K562 (cell line): ENCODE results near the gene BSCL2. TPM values are rescaled to one million over a fixed set of nuclear protein-coding genes. Genes with fewer than 3 reads are reported as not detected.

Experiments used
- CHD2 ChIP-seq: IDR thresholded peaks from 2 replicates; pipeline ENCODE4 v1.6.1; 2011; ENCODE audit warnings: low read depth, low read length
- E2F5 ChIP-seq: sonication (generic); formaldehyde crosslinking; IDR thresholded peaks from 2 replicates; pipeline ENCODE4 v1.8.0; 2022; ENCODE audit warnings: mild to moderate bottlenecking, missing genetic modification reagents
- HNRNPLL ChIP-seq: fragments of 200-400 bp; formaldehyde crosslinking; IDR thresholded peaks from 2 replicates; pipeline ENCODE4 v1.6.1; 2017; ENCODE audit warnings: low read length, low read depth, mild to moderate bottlenecking; ENCODE audit not compliant: poor library complexity, severe bottlenecking
- MECOM ChIP-seq: fragments of 250-450 bp; sonication (Bioruptor Pico); IDR thresholded peaks from 2 replicates; pipeline ENCODE4 v1.8.0; 2022; ENCODE audit warnings: inconsistent platforms
- MYNN ChIP-seq, 2 experiments: sonication (generic); formaldehyde crosslinking in 1 of 2; IDR thresholded peaks; 2 replicates each; pipeline versions ENCODE4 v1.5.0 to v1.6.1; 2016 to 2020; ENCODE audit warnings: antibody characterized with exemption in 1 of 2, missing genetic modification reagents in 1 of 2
- NCOA1 ChIP-seq: fragments of 450-650 bp; IDR thresholded peaks from 2 replicates; pipeline ENCODE4 v1.6.1; 2016; ENCODE audit warnings: low read depth
- NR2C2 ChIP-seq, 2 experiments: fragments of 200-800 bp in 1 of 2; sonication (Bioruptor generic) in 1 of 2; sonication (generic) in 1 of 2; formaldehyde crosslinking in 1 of 2; IDR thresholded peaks; 2 replicates each; pipeline versions ENCODE4 v1.6.1 to v1.8.0; 2016 to 2022; ENCODE audit warnings: mild to moderate bottlenecking in 1 of 2, missing compliant biosample characterization in 1 of 2, missing genetic modification characterization in 1 of 2, missing genetic modification reagents in 1 of 2
- POLR2AphosphoS2 ChIP-seq: IDR thresholded peaks from 2 replicates; pipeline ENCODE4 v1.6.1; 2012; ENCODE audit warnings: low read length, improper control_type of control experiment
- PYGO2 ChIP-seq: fragments of 450-650 bp; IDR thresholded peaks from 2 replicates; pipeline ENCODE4 v1.6.1; 2016; ENCODE audit warnings: mild to moderate bottlenecking, missing genetic modification characterization, moderate library complexity, missing compliant biosample characterization
- RB1 ChIP-seq: fragments of 450-650 bp; IDR thresholded peaks from 2 replicates; pipeline ENCODE4 v1.6.1; 2017; ENCODE audit warnings: low read depth, mild to moderate bottlenecking
- ZFPM2 ChIP-seq: fragments of 250-450 bp; sonication (Bioruptor Pico); IDR thresholded peaks from 2 replicates; pipeline ENCODE4 v1.5.1; 2022; ENCODE audit warnings: mild to moderate bottlenecking
- ZNF24 ChIP-seq: fragments of 450-650 bp; IDR thresholded peaks from 2 replicates; pipeline ENCODE4 v1.6.1; 2016
- ZNF316 ChIP-seq: fragments of 450-650 bp; IDR thresholded peaks from 2 replicates; pipeline ENCODE4 v1.6.1; 2016
- ZNF347 ChIP-seq: fragments of 450-650 bp; formaldehyde crosslinking; IDR thresholded peaks from 2 replicates; pipeline ENCODE4 v1.4.0; 2020; ENCODE audit warnings: low read depth, mild to moderate bottlenecking, moderate library complexity
- ZNF695 ChIP-seq: fragments of 450-650 bp; formaldehyde crosslinking; IDR thresholded peaks from 2 replicates; pipeline ENCODE4 v1.4.0; 2020; ENCODE audit warnings: mild to moderate bottlenecking, moderate library complexity
- ZNF75A ChIP-seq: fragments of 450-650 bp; formaldehyde crosslinking; IDR thresholded peaks from 2 replicates; pipeline ENCODE4 v1.4.0; 2020; ENCODE audit warnings: mild to moderate bottlenecking
- polyA plus RNA-seq, 8 experiments: library from polyadenylated mRNA; depleted of rRNA in 4 of 8; stranded (reverse) in 5 of 8; unstranded in 3 of 8; fragments of >200 nt; fragmentation: Nextera tagmentation in 2 of 8; fragmentation: Illumina TruSeq in 1 of 8; extraction: Ambion mirVana in 2 of 8; extraction: Trizol in 1 of 8; gene quantifications; 2 replicates each; pipeline versions ENCODE4 v1.2.1 to v1.2.3, GENCODE V29; 2011 to 2014; ENCODE audit warnings: inconsistent platforms in 1 of 8, missing spikeins in 1 of 8
- total RNA-seq, 7 experiments: library from RNA; depleted of rRNA in 6 of 7; stranded (reverse); fragments of >200 nt in 6 of 7; fragmentation: Illumina TruSeq in 2 of 7; extraction: Trizol in 2 of 7; gene quantifications; 2 replicates each; pipeline versions ENCODE4 v1.2.1 to v1.2.3, GENCODE V29; 2011 to 2021; ENCODE audit warnings: low replicate concordance in 1 of 7
- TF ChIP-seq, protein P1 (sequence below): fragments of 250-450 bp; sonication (Bioruptor Pico); IDR thresholded peaks from 2 replicates; pipeline ENCODE4 v1.4.0; 2020; ENCODE audit warnings: mild to moderate bottlenecking, moderate library complexity, borderline replicate concordance
- TF ChIP-seq, protein P2 (sequence below): fragments of 250-450 bp; sonication (Bioruptor Pico); IDR thresholded peaks from 2 replicates; pipeline ENCODE4 v1.8.0; 2022; ENCODE audit warnings: inconsistent platforms
- TF ChIP-seq, protein P3 (sequence below): fragments of 450-650 bp; IDR thresholded peaks from 2 replicates; pipeline ENCODE4 v1.7.1; 2018; ENCODE audit warnings: mild to moderate bottlenecking, low read depth; ENCODE audit not compliant: partially characterized antibody
- TF ChIP-seq, protein P4 (sequence below): fragments of 450-650 bp; formaldehyde crosslinking; conservative IDR thresholded peaks from 2 replicates; pipeline ENCODE4 v1.4.0; 2022; ENCODE audit warnings: mild to moderate bottlenecking, missing genetic modification characterization

BSCL2 gene
- total and polyA plus RNA-seq, 9 of the 15 experiments (the other 6 are each of a cell fraction or from before 2014, with no cell fraction given) = 18.9 to 51.7 (median 35.2) TPM

DNA sequence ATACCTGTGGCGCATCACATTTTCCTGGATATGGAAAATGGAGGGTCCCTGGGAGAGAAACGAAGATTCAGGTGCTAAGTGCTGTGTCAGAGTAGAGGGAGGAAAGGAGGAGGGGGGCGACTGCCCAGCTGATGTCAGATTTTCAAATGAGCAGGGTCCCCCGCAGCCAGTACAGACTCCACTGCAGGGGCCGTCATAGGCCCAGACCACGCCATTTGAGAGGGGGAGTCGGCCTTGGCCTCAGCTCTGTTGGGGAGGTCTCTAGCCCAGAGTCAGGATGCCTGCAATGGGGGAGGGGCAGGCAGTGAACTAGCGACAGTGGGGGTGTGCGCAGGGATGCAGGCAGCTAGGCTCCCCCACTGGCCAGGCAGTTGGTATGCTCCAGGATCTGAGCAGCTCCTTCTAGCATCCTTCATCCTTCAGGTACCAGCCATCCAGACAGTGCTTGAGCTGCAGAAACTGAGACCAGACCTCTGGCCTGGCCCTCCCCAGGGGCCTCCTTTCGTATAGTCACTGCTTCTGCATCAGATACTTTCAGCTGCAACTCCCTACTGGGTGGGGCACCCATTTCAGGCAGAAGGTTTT, at the start of gene BSCL2, which contains the start of gene GNG3 (continued):
- TF ChIP-seq HNRNPLL (no peak), ZNF347 (CRISPR knock-in tag) (no peak), E2F5 (CRISPR knock-in tag) (no peak), CHD2 (peak; percentile 49; the same call in 1 of the 2 replicates), MYNN (IDR thresholded peaks at IDR 0.05) (no peak), MYNN (CRISPR knock-in tag; IDR thresholded peaks at IDR 0.05) (no peak), ZNF75A (no peak), POLR2AphosphoS2 (peak; percentile 66; the same call in 1 of the 2 replicates), RB1 (no peak), MECOM (CRISPR knock-in tag) (no peak), ZNF24 (no peak), PYGO2 (tag) (no peak), ZNF695 (CRISPR knock-in tag) (no peak), ZFPM2 (CRISPR knock-in tag) (no peak), ZNF316 (0 out of 2 replicates have a peak, but pooled peaks have one; percentile 9), NR2C2 (CRISPR knock-in tag; IDR thresholded peaks at IDR 0.05) (no peak), NR2C2 (tag; IDR thresholded peaks at IDR 0.05) (no peak), NCOA1 (no peak)
- TF ChIP-seq, protein P1, sequence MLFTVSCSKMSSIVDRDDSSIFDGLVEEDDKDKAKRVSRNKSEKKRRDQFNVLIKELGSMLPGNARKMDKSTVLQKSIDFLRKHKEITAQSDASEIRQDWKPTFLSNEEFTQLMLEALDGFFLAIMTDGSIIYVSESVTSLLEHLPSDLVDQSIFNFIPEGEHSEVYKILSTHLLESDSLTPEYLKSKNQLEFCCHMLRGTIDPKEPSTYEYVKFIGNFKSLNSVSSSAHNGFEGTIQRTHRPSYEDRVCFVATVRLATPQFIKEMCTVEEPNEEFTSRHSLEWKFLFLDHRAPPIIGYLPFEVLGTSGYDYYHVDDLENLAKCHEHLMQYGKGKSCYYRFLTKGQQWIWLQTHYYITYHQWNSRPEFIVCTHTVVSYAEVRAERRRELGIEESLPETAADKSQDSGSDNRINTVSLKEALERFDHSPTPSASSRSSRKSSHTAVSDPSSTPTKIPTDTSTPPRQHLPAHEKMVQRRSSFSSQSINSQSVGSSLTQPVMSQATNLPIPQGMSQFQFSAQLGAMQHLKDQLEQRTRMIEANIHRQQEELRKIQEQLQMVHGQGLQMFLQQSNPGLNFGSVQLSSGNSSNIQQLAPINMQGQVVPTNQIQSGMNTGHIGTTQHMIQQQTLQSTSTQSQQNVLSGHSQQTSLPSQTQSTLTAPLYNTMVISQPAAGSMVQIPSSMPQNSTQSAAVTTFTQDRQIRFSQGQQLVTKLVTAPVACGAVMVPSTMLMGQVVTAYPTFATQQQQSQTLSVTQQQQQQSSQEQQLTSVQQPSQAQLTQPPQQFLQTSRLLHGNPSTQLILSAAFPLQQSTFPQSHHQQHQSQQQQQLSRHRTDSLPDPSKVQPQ (CRISPR knock-in tag) = no peak
- TF ChIP-seq, protein P2, sequence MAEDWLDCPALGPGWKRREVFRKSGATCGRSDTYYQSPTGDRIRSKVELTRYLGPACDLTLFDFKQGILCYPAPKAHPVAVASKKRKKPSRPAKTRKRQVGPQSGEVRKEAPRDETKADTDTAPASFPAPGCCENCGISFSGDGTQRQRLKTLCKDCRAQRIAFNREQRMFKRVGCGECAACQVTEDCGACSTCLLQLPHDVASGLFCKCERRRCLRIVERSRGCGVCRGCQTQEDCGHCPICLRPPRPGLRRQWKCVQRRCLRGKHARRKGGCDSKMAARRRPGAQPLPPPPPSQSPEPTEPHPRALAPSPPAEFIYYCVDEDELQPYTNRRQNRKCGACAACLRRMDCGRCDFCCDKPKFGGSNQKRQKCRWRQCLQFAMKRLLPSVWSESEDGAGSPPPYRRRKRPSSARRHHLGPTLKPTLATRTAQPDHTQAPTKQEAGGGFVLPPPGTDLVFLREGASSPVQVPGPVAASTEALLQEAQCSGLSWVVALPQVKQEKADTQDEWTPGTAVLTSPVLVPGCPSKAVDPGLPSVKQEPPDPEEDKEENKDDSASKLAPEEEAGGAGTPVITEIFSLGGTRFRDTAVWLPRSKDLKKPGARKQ (CRISPR knock-in tag) = no peak
- TF ChIP-seq, protein P3, sequence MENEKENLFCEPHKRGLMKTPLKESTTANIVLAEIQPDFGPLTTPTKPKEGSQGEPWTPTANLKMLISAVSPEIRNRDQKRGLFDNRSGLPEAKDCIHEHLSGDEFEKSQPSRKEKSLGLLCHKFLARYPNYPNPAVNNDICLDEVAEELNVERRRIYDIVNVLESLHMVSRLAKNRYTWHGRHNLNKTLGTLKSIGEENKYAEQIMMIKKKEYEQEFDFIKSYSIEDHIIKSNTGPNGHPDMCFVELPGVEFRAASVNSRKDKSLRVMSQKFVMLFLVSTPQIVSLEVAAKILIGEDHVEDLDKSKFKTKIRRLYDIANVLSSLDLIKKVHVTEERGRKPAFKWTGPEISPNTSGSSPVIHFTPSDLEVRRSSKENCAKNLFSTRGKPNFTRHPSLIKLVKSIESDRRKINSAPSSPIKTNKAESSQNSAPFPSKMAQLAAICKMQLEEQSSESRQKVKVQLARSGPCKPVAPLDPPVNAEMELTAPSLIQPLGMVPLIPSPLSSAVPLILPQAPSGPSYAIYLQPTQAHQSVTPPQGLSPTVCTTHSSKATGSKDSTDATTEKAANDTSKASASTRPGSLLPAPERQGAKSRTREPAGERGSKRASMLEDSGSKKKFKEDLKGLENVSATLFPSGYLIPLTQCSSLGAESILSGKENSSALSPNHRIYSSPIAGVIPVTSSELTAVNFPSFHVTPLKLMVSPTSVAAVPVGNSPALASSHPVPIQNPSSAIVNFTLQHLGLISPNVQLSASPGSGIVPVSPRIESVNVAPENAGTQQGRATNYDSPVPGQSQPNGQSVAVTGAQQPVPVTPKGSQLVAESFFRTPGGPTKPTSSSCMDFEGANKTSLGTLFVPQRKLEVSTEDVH = no peak
- TF ChIP-seq, protein P4, sequence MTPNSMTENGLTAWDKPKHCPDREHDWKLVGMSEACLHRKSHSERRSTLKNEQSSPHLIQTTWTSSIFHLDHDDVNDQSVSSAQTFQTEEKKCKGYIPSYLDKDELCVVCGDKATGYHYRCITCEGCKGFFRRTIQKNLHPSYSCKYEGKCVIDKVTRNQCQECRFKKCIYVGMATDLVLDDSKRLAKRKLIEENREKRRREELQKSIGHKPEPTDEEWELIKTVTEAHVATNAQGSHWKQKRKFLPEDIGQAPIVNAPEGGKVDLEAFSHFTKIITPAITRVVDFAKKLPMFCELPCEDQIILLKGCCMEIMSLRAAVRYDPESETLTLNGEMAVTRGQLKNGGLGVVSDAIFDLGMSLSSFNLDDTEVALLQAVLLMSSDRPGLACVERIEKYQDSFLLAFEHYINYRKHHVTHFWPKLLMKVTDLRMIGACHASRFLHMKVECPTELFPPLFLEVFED = no peak
